Fibroblast of mammary gland (primary cell): Measurements from ENCODE around the gene PCDHGB5.
A peak's percentile ranks its signal among the peaks of the same experiment; 100 is the strongest.

Experiments used
- DNase-seq: peaks from one replicate; pipeline ENCODE4 v3.0.0-alpha.2; 2010; ENCODE audit warnings: low read depth
- H3K4me3 ChIP-seq: 2 replicates; pipeline ENCODE4 v1.5.1; 2011; ENCODE audit warnings: low read depth, mild to moderate bottlenecking, low read length, moderate library complexity; ENCODE audit not compliant: control insufficient read depth
- TF ChIP-seq, protein P1 (sequence below): conservative IDR thresholded peaks from 2 replicates; pipeline ENCODE4 v1.5.1; 2011; ENCODE audit warnings: low read depth, low read length, inconsistent platforms; ENCODE audit not compliant: control insufficient read depth, insufficient read depth

PCDHGB5 gene

DNA sequence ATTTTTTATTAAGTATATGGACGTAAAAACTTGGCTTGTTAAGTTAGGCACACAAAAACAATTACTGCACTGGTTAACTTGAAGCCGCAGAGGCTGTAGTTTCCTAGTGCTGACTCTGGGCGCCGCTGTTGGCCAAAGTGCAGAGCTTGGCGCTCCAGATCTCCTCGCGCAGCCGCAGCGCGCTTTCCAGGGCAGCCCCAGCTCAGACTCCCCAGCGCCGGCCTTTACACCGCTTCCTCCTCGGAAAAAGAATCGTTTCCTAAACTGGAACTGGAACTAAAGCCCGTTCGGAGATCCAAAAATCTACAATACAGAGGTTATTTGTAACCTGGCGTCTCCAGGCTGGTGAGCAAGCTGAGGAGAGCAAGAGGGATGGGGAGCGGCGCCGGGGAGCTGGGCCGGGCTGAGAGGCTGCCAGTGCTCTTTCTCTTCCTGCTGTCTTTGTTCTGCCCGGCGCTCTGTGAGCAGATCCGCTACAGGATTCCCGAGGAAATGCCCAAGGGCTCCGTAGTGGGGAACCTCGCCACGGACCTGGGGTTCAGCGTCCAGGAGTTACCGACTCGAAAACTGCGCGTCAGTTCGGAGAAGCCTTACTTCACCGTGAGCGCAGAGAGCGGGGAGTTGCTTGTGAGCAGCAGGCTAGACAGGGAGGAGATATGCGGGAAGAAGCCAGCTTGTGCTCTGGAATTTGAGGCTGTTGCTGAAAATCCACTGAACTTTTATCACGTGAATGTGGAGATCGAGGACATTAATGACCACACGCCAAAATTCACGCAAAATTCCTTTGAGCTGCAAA lies at the start of gene PCDHGB5:
TSS of gene PCDHGB5 (plus strand) at position 192 of the 796 bp plus-strand sequence. CDS start at position 373, 181 bp downstream.
- TF ChIP-seq, protein P1, sequence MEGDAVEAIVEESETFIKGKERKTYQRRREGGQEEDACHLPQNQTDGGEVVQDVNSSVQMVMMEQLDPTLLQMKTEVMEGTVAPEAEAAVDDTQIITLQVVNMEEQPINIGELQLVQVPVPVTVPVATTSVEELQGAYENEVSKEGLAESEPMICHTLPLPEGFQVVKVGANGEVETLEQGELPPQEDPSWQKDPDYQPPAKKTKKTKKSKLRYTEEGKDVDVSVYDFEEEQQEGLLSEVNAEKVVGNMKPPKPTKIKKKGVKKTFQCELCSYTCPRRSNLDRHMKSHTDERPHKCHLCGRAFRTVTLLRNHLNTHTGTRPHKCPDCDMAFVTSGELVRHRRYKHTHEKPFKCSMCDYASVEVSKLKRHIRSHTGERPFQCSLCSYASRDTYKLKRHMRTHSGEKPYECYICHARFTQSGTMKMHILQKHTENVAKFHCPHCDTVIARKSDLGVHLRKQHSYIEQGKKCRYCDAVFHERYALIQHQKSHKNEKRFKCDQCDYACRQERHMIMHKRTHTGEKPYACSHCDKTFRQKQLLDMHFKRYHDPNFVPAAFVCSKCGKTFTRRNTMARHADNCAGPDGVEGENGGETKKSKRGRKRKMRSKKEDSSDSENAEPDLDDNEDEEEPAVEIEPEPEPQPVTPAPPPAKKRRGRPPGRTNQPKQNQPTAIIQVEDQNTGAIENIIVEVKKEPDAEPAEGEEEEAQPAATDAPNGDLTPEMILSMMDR = peak; percentile 59
- DNase-seq = peak; percentile 66
- H3K4me3 ChIP-seq = peak within 1 kb of the TSS; percentile 45

DNA sequence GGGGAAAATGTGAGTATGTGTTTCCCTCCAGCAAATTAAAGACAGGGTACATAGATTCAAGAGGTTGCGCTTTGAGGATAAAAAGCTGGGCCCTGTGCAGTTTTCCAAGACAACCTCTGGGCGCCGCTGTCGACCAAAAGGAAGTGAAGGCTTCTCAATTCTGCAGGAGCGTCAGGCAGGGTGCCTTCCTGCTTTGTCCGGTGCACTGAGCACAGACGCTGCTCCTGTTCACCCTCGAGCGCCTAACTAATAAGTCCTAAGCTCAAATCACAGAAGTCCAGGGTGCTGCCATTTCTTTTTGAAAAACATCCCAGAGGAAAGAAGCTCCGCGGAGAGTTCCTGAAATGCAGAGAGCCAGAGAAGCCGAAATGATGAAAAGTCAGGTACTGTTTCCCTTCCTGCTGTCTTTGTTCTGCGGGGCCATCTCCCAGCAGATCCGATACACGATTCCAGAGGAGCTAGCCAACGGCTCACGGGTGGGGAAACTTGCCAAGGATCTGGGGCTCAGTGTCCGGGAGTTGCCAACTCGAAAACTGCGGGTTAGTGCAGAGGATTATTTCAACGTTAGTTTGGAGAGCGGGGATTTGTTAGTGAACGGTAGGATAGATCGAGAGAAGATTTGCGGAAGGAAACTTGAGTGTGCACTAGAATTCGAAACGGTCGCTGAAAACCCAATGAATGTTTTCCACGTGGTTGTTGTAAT lies 47.7 kb upstream of the PCDHGB5 start, which contains the start of gene PCDHGB1:
TSS of gene PCDHGB1 (plus strand) at position 183 of the 703 bp plus-strand sequence. CDS start at position 345, 162 bp downstream.
- TF ChIP-seq, protein P1 = peak; percentile 57
- peak; percentile 60 for DNase-seq
- peak within 1 kb of the TSS; percentile 25 for H3K4me3 ChIP-seq

DNA sequence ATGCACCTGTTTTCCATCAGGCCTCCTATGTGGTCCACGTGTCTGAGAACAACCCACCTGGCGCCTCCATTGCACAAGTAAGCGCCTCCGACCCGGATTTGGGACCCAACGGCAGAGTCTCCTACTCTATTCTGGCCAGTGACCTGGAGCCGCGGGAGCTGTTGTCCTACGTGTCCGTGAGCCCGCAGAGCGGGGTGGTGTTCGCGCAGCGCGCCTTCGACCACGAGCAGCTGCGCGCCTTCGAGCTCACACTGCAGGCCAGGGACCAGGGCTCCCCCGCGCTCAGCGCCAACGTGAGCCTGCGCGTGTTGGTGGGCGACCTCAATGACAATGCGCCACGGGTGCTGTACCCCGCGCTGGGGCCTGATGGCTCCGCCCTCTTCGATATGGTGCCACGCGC lies 46.2 kb upstream of the PCDHGB5 start:
- no peak overlapping the region for H3K4me3 ChIP-seq
- DNase-seq = no peak
- TF ChIP-seq, protein P1 = no peak

DNA sequence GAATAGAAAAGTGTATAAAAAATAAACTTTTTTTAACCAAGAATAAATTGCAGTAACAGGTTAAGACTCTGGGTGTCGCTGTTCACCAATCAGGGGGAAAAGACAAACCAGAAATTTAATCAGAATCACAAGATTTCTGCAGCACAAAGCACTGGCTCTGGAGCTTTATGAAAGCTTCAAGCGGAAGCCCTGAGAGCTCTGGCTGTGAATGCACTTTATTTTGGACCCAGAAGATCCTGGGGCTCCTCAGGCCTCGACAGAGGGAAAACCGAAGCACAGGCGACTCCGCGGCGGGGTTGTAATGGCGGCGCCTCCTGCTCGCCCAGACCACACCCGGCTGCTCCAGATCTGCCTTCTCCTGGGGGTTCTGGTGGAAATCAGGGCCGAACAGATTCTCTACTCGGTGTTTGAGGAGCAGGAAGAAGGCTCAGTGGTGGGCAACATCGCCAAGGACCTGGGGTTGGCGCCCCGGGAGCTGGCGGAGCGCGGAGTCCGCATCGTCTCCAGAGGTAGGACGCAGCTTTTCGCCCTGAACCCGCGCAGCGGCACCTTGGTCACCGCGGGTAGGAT lies 42.8 kb upstream of the PCDHGB5 start, which contains the start of gene PCDHGA4:
TSS of gene PCDHGA4 (plus strand) at position 122 of the 570 bp plus-strand sequence. CDS start at position 209, 87 bp downstream.
- TF ChIP-seq, protein P1 = peak; percentile 57
- peak within 1 kb of the TSS; percentile 37 for H3K4me3 ChIP-seq
- peak; percentile 33 for DNase-seq

DNA sequence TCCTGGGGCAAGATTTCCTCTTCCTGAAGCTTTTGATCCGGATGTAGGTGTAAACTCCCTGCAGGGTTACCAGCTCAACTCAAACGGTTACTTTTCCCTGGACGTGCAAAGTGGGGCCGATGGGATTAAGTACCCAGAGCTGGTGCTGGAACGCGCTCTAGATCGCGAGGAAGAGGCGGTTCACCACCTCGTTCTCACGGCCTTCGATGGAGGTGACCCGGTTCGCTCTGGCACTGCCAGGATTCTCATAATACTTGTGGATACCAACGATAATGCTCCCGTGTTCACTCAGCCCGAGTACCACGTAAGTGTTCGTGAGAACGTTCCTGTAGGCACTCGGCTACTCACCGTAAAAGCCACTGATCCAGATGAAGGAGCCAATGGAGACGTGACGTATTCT lies 42.1 kb upstream of the PCDHGB5 start:
- no peak overlapping the region for H3K4me3 ChIP-seq
- TF ChIP-seq, protein P1 = no peak
- DNase-seq = no peak

DNA sequence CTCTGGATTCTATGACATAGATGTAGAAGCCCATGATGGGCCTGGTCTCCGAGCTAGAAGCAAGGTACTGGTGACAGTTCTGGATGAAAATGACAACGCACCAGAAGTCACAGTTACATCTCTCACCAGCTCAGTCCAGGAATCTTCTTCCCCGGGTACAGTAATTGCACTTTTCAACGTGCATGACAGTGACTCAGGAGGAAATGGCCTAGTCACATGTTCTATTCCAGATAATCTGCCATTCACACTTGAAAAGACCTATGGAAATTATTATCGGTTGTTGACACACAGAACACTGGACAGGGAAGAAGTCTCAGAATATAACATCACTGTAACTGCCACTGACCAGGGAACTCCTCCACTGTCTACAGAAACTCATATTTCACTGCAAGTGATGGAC lies 41.6 kb upstream of the PCDHGB5 start:
- TF ChIP-seq, protein P1 = no peak
- no peak for DNase-seq
- no peak overlapping the region for H3K4me3 ChIP-seq
